ENCODE measurements around the gene SERPINB13.

GRCh38 chr18:63545000-63545399 is 42.1 kb upstream of the SERPINB13 start:
- TF ChIP-seq EZH2 (IDR thresholded peaks at IDR 0.05; ENCODE audit: borderline replicate concordance, insufficient read depth, low read depth, low read length, poor library complexity, severe bottlenecking) (no peak), CTCF (IDR thresholded peaks at IDR 0.05) (no peak)
